ENCODE results near the gene NR2F6.

NR2F6 gene

DNA sequence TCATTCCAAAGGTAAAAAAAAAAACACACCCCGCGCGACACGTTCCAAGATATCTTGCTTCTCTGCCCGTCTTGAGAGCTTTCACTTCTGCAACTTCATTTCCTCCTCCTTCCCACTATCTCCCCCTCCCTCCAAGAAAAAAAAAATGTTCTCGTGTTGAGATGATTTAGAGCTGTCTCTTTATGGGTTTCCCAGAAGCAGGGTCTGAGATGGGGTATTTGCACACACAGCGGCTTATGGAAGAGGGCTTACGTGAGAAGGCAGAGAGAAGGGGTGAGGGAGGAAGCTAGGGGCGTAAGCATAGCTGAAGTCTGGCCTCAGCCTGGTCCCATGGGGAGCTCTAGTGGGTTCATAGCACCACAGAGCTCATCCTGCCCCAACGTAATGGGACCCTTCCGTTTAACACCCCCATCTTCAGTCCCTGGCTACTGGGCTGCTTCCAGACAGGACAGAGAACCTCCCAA lies 61.8 kb downstream of the NR2F6 start:
- H3K79me2 ChIP-seq (ENCODE audit: insufficient read depth, low read depth) = no peaks in the 10 kb centered on the region
- no peak overlapping the region for H3K4me3 ChIP-seq (IDR thresholded peaks at IDR 0.05; ENCODE audit: insufficient read depth, low read depth, low read length)
- H4K20me1 ChIP-seq (ENCODE audit: insufficient read depth) = no peaks in the 10 kb centered on the region
- no peak overlapping the region for H2AFZ ChIP-seq (ENCODE audit: low read depth)
- no peak overlapping the region for H3K9ac ChIP-seq
- TF ChIP-seq, protein P1, sequence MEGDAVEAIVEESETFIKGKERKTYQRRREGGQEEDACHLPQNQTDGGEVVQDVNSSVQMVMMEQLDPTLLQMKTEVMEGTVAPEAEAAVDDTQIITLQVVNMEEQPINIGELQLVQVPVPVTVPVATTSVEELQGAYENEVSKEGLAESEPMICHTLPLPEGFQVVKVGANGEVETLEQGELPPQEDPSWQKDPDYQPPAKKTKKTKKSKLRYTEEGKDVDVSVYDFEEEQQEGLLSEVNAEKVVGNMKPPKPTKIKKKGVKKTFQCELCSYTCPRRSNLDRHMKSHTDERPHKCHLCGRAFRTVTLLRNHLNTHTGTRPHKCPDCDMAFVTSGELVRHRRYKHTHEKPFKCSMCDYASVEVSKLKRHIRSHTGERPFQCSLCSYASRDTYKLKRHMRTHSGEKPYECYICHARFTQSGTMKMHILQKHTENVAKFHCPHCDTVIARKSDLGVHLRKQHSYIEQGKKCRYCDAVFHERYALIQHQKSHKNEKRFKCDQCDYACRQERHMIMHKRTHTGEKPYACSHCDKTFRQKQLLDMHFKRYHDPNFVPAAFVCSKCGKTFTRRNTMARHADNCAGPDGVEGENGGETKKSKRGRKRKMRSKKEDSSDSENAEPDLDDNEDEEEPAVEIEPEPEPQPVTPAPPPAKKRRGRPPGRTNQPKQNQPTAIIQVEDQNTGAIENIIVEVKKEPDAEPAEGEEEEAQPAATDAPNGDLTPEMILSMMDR (conservative IDR thresholded peaks at IDR 0.05; ENCODE audit: low read depth, low read length) = no peak
- no peak overlapping the region for H3K27ac ChIP-seq
- no peaks in the 10 kb centered on the region for H3K36me3 ChIP-seq (ENCODE audit: insufficient read depth)
- no peak overlapping the region for H3K4me2 ChIP-seq
- no peaks in the 10 kb centered on the region for H3K27me3 ChIP-seq (ENCODE audit: insufficient read depth, low read depth)
- H3K4me1 ChIP-seq (ENCODE audit: low read depth, poor library complexity, severe bottlenecking) = peaks cover 8% of the 10 kb centered on the region

- Histone ChIP-seq H3K4me3 (IDR thresholded peaks at IDR 0.05; ENCODE audit: insufficient read depth, low read depth, low read length) (no peak overlapping the region), H3K4me2 (no peak overlapping the region), H3K27me3 (ENCODE audit: insufficient read depth, low read depth) (no peaks in the 10 kb centered on the region), H3K79me2 (ENCODE audit: insufficient read depth, low read depth) (no peaks in the 10 kb centered on the region), H2AFZ (ENCODE audit: low read depth) (no peak overlapping the region), H3K4me1 (ENCODE audit: low read depth, poor library complexity, severe bottlenecking) (peaks cover 8% of the 10 kb centered on the region), H3K9ac (no peak overlapping the region), H3K27ac (no peak overlapping the region), H3K36me3 (ENCODE audit: insufficient read depth) (no peaks in the 10 kb centered on the region), H4K20me1 (ENCODE audit: insufficient read depth) (no peaks in the 10 kb centered on the region)
- TF ChIP-seq, protein P1 (conservative IDR thresholded peaks at IDR 0.05; ENCODE audit: low read depth, low read length) = no peak
Observed at GRCh38 chr19:17183271-17183761, 62.4 kb downstream of the NR2F6 start.

Data from KMS-11 (cell line).